ENCODE measurements around the gene CLDN6. TPM values are rescaled to one million over a fixed set of nuclear protein-coding genes. Genes with fewer than 3 reads are reported as not detected.

CLDN6 gene
- total RNA-seq, 1 donor from 2014 or later = not detected

DNA sequence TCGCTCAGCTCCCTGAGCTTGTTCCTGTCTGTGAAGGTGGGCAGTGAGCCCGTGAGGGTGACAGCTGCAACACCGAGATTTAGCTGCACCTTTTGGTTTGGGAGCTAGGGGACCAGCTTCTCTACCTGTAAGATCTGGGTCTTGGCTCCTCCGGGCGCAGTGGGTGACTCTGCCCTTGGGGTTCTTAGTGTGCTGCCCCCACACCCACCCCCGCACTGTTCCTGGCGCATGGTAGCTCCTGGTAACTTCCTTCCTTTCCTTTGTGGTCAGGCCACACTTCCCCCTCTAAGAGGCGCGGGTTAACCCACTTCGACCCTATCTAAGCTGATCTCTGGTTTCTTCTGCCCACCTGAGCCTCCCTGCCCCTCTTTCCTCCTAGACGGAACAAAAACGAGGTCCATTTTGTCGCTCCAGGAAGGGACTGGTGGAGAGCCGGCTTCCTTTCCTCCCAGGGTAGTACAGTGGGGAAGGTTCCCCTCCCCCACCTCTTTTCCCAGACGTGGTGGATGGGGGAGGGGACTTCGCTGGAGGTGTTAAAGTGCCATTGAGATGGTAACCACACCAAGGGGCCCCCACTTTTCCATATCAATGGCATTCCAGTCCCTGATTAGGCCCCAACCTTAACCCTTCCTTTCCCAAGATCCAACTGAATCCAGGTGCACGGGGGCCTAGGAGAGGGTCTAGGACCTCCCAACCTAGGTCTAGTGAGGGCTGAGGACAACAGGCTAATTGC is 9.9 kb downstream of the CLDN6 start:
- no peak for TF ChIP-seq POLR2A (IDR thresholded peaks at IDR 0.05)
- TF ChIP-seq, protein P1, sequence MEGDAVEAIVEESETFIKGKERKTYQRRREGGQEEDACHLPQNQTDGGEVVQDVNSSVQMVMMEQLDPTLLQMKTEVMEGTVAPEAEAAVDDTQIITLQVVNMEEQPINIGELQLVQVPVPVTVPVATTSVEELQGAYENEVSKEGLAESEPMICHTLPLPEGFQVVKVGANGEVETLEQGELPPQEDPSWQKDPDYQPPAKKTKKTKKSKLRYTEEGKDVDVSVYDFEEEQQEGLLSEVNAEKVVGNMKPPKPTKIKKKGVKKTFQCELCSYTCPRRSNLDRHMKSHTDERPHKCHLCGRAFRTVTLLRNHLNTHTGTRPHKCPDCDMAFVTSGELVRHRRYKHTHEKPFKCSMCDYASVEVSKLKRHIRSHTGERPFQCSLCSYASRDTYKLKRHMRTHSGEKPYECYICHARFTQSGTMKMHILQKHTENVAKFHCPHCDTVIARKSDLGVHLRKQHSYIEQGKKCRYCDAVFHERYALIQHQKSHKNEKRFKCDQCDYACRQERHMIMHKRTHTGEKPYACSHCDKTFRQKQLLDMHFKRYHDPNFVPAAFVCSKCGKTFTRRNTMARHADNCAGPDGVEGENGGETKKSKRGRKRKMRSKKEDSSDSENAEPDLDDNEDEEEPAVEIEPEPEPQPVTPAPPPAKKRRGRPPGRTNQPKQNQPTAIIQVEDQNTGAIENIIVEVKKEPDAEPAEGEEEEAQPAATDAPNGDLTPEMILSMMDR (IDR thresholded peaks at IDR 0.05) = no peak
- TF ChIP-seq POLR2AphosphoS5 (IDR thresholded peaks at IDR 0.05; ENCODE audit: insufficient read depth in 1 of 2, low read depth in 1 of 2) = no peak
- no peak overlapping the region for H3K4me3 ChIP-seq
- DNase-seq (ENCODE audit: extremely low spot score in 2 of 2) = no peak
- H3K27me3 ChIP-seq = peaks cover 11% of the 10 kb centered on the region
- no peaks in the 10 kb centered on the region for H3K9me3 ChIP-seq
- H3K27ac ChIP-seq = no peak overlapping the region
- peaks cover 8% of the 10 kb centered on the region for H3K4me1 ChIP-seq
- H3K36me3 ChIP-seq = no peaks in the 10 kb centered on the region
- intact Hi-C loops (cut with DNase I) = no loop called here

DNA sequence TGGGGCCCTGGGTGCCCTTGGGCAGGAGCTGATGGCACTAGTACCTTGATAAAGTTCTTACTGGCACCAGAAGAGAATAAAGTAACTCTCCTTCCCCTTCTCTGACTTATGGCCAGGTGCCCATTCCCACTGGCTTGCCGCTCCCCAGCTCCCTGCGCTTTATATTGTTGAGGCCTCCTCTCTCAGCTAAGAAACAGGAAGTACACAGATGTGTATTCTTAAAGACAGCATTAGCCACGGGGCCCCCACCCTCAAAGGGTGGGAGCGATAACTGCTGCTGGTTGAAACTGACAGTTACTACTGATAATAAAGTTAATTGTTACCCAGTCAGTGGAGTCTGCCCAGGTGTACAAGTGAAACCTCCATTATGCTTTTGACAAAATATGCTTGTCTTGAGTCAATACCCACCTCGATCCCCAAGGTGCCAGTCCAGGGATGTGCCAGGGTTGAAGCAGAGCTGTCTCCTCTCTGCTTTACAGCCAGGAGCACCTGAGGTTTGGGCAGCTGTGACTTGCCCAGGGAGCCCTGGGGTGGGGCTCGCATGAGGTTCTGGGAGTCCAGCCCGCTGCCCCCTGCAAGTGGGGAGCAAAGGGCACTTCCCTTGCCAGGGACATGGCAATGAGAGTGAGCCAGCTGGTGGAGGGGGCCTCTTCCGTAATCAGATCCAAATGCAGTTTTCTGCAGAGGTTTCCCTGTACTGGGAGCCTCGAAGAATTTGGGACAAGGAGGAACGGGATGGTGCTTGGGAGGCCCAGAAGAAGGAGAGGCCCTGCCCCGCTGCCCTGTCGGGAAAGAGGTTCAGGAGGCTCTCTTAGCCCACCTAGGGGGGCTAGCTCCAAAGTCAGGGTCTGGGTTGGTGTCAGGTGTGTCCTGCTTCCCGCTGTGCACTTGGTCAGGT is 10.7 kb downstream of the CLDN6 start:
- no peak for DNase-seq (ENCODE audit: extremely low spot score in 2 of 2)
- Histone ChIP-seq H3K27me3 (peaks cover 7% of the 10 kb centered on the region), H3K9me3 (no peaks in the 10 kb centered on the region), H3K27ac (no peak overlapping the region), H3K4me1 (peaks cover 8% of the 10 kb centered on the region), H3K4me3 (no peak overlapping the region), H3K36me3 (no peaks in the 10 kb centered on the region)
- intact Hi-C loops (cut with DNase I) = no loop called here
- TF ChIP-seq, protein P1 (IDR thresholded peaks at IDR 0.05) = no peak
- TF ChIP-seq POLR2AphosphoS5 (IDR thresholded peaks at IDR 0.05; ENCODE audit: insufficient read depth in 1 of 2, low read depth in 1 of 2) (no peak), POLR2A (IDR thresholded peaks at IDR 0.05) (no peak)

- TF ChIP-seq POLR2AphosphoS5 (IDR thresholded peaks at IDR 0.05; ENCODE audit: insufficient read depth in 1 of 2, low read depth in 1 of 2) (no peak), POLR2A (IDR thresholded peaks at IDR 0.05) (no peak)
- TF ChIP-seq, protein P1 (IDR thresholded peaks at IDR 0.05) = no peak
- H3K9me3 ChIP-seq = no peaks in the 10 kb centered on the region
- no peak overlapping the region for H3K27ac ChIP-seq
These were observed 13.2 kb downstream of the CLDN6 start for GRCh38 chr16:3004781-3005284.

GRCh38 chr16:3004319-3004718 is 13.7 kb downstream of the CLDN6 start:
- TF ChIP-seq POLR2AphosphoS5 (IDR thresholded peaks at IDR 0.05; ENCODE audit: insufficient read depth in 1 of 2, low read depth in 1 of 2) (no peak), POLR2A (IDR thresholded peaks at IDR 0.05) (no peak)
- TF ChIP-seq, protein P1 (IDR thresholded peaks at IDR 0.05) = no peak
- no peaks in the 10 kb centered on the region for H3K36me3 ChIP-seq
- H3K27ac ChIP-seq = no peak overlapping the region
- H3K27me3 ChIP-seq = no peaks in the 10 kb centered on the region
- peaks cover 8% of the 10 kb centered on the region for H3K4me1 ChIP-seq
- DNase-seq (ENCODE audit: extremely low spot score in 2 of 2) = no peak
- intact Hi-C loops (cut with DNase I) = no loop called here
- H3K4me3 ChIP-seq = peak overlapping the region in 1 of 2 donors; percentile 34
- H3K9me3 ChIP-seq = no peaks in the 10 kb centered on the region

More at GRCh38 chr16:3004781-3005284, 13.2 kb downstream of the CLDN6 start:
- intact Hi-C loops (cut with DNase I) = no loop called here
- peak overlapping the region in 1 of 2 donors; percentile 10 for H3K4me3 ChIP-seq
- H3K36me3 ChIP-seq = no peaks in the 10 kb centered on the region
- peaks cover 8% of the 10 kb centered on the region for H3K4me1 ChIP-seq
- no peak for DNase-seq (ENCODE audit: extremely low spot score in 2 of 2)
- H3K27me3 ChIP-seq = no peaks in the 10 kb centered on the region

Data from vagina (tissue), 2 donors.